GM10266 (cell line): ENCODE data around the gene NFATC3.

Source experiments
- DNase-seq: peaks from one replicate; pipeline ENCODE4 v3.0.0; 2012; ENCODE audit errors: extremely low spot score
- CTCF ChIP-seq: IDR thresholded peaks from 2 replicates; pipeline ENCODE4 v1.5.1; 2012; ENCODE audit warnings: mild to moderate bottlenecking, low read depth; ENCODE audit not compliant: control insufficient read depth, insufficient read depth; ENCODE audit errors: missing control alignments

The NFATC3 gene

GRCh38 chr16:68246121-68246520 is 161.0 kb downstream of the NFATC3 start:
- no peak for TF ChIP-seq CTCF
- DNase-seq = no peak

- no peak for TF ChIP-seq CTCF
- no peak for DNase-seq
Measured at GRCh38 chr16:68246666-68247065, 161.5 kb downstream of the NFATC3 start.

- TF ChIP-seq CTCF = no peak
- DNase-seq = no peak
Measured at GRCh38 chr16:68247400-68247799, 162.2 kb downstream of the NFATC3 start.

GRCh38 chr16:68247932-68248331 is 162.8 kb downstream of the NFATC3 start:
- DNase-seq = no peak
- TF ChIP-seq CTCF = no peak

GRCh38 chr16:68249371-68249770 is 164.2 kb downstream of the NFATC3 start:
- no peak for TF ChIP-seq CTCF

GRCh38 chr16:68250951-68251350 is 165.8 kb downstream of the NFATC3 start:
- no peak for TF ChIP-seq CTCF
- DNase-seq = no peak

More at GRCh38 chr16:68249371-68249770, 164.2 kb downstream of the NFATC3 start:
- no peak for DNase-seq

- no peak for TF ChIP-seq CTCF
- DNase-seq = no peak
Measured at GRCh38 chr16:68251832-68252231, 166.7 kb downstream of the NFATC3 start.
